IPS-20b (cell line): ENCODE results near the gene SEPTIN12.
"Not testable (repeated sequence)": the region's sequence is repeated elsewhere in the genome, so short reads cannot be mapped to it uniquely, and the experiment has no call there.

ENCODE experiments used
- H3K27ac ChIP-seq: one replicate; pipeline ENCODE4 v1.5.1; 2013; ENCODE audit warnings: low read length
- H3K27me3 ChIP-seq: 2 replicates; pipeline ENCODE4 v1.6.1; 2013; ENCODE audit warnings: mild to moderate bottlenecking, low read length, inconsistent platforms; ENCODE audit not compliant: insufficient read depth
- H3K36me3 ChIP-seq: 2 replicates; pipeline ENCODE4 v1.6.1; 2013; ENCODE audit warnings: low read depth, mild to moderate bottlenecking, inconsistent platforms, low read length, moderate library complexity; ENCODE audit not compliant: insufficient read depth
- H3K4me1 ChIP-seq: 2 replicates; pipeline ENCODE4 v1.6.1; 2013; ENCODE audit warnings: mild to moderate bottlenecking, control low read depth, inconsistent platforms, low read length, moderate library complexity; ENCODE audit not compliant: insufficient read depth
- H3K4me3 ChIP-seq: 2 replicates; pipeline ENCODE4 v1.5.1; 2013; ENCODE audit warnings: mild to moderate bottlenecking, low read length, inconsistent platforms
- H3K9ac ChIP-seq: 2 replicates; pipeline ENCODE4 v1.6.1; 2013; ENCODE audit warnings: low read depth, mild to moderate bottlenecking, inconsistent platforms, low read length, moderate library complexity
- H3K9me3 ChIP-seq: 2 replicates; pipeline ENCODE4 v1.6.1; 2013; ENCODE audit warnings: mild to moderate bottlenecking, low read depth, low read length, inconsistent platforms; ENCODE audit not compliant: insufficient read depth

Gene SEPTIN12

GRCh38 chr16:4790261-4790660 is 2.1 kb upstream of the SEPTIN12 start:
- Histone ChIP-seq H3K27me3 (no peaks in the 10 kb centered on the region), H3K27ac (no peak overlapping the region), H3K4me3 (no peak overlapping the region), H3K9ac (no peak overlapping the region), H3K4me1 (peaks cover 8% of the 10 kb centered on the region), H3K36me3 (no peaks in the 10 kb centered on the region), H3K9me3 (no peaks in the 10 kb centered on the region)

GRCh38 chr16:4788910-4789309 is 765 bp upstream of the SEPTIN12 start:
- no peak overlapping the region for H3K27ac ChIP-seq
- H3K27me3 ChIP-seq: no peaks in the 10 kb centered on the region
- H3K9me3 ChIP-seq: no peaks in the 10 kb centered on the region
- peaks cover 8% of the 10 kb centered on the region for H3K4me1 ChIP-seq
- no peak overlapping the region for H3K9ac ChIP-seq
- no peaks in the 10 kb centered on the region for H3K36me3 ChIP-seq
- no peak overlapping the region for H3K4me3 ChIP-seq

DNA sequence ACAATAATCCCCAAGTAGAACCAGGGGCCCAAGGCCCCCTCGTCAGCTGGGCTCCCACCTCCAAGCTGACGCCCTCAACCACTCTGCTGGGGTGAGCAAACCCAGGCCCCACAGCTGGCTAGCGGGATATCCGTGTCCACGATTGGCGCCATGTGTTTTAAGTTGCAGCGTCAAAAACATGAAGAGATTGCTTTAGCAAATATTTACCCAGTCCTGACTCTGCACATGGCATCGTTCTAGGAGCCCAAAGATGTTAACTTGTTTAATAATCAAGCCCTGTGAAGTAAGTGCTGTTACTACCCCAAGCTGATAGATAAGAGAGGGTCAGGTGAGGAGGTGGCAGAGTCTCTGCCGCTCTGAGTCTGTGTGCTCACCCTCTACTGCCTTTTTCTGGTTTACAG is 344 bp upstream of the SEPTIN12 start:
- Histone ChIP-seq H3K27ac (no peak overlapping the region), H3K27me3 (no peaks in the 10 kb centered on the region), H3K36me3 (no peaks in the 10 kb centered on the region), H3K4me3 (no peak overlapping the region), H3K9ac (no peak overlapping the region), H3K9me3 (no peaks in the 10 kb centered on the region), H3K4me1 (peaks cover 8% of the 10 kb centered on the region)

- no peaks in the 10 kb centered on the region for H3K9me3 ChIP-seq
- H3K36me3 ChIP-seq: no peaks in the 10 kb centered on the region
- H3K27me3 ChIP-seq: no peaks in the 10 kb centered on the region
- H3K4me1 ChIP-seq: peaks cover 8% of the 10 kb centered on the region
- H3K27ac ChIP-seq: no peak overlapping the region
- H3K4me3 ChIP-seq: no peak overlapping the region
- no peak overlapping the region for H3K9ac ChIP-seq
Measured at GRCh38 chr16:4787068-4787467, 1.1 kb downstream of the SEPTIN12 start.

DNA sequence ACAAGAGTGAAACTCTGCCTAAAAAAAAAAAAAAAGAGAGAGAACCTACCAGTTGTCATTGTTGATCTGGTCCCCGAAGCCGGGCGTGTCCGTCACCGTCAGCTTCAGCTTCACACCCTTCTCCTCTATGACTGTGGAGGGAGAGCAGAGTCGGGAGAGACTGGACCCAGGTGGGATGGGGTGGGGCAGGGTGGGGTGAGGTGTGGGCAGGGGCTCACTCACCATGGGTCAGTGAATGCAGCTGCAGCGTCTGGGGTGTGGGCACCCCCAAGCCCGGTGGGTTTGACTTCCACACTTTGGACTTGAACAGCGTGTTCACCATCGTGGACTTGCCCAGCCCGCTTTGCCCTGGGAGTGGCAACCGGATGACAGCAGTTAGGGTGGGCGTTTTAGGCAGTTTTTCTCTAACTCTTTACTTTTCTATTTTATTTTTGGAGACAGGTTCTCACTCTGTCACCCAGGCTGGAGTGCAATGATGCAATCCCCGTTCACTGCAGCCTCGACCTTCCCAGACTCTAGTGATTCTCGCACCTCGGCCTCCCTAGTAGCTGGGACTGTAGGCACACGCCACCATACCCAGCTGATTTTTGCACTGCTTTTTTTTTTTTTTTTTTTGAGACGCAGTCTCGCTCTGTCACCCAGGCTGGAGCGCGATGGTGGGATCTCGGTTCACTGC is 2.2 kb downstream of the SEPTIN12 start:
- no peaks in the 10 kb centered on the region for H3K9me3 ChIP-seq
- peaks cover 8% of the 10 kb centered on the region for H3K4me1 ChIP-seq
- H3K27ac ChIP-seq: no peak overlapping the region
- H3K27me3 ChIP-seq: no peaks in the 10 kb centered on the region
- no peak overlapping the region for H3K4me3 ChIP-seq
- H3K36me3 ChIP-seq: no peaks in the 10 kb centered on the region
- H3K9ac ChIP-seq: no peak overlapping the region

DNA sequence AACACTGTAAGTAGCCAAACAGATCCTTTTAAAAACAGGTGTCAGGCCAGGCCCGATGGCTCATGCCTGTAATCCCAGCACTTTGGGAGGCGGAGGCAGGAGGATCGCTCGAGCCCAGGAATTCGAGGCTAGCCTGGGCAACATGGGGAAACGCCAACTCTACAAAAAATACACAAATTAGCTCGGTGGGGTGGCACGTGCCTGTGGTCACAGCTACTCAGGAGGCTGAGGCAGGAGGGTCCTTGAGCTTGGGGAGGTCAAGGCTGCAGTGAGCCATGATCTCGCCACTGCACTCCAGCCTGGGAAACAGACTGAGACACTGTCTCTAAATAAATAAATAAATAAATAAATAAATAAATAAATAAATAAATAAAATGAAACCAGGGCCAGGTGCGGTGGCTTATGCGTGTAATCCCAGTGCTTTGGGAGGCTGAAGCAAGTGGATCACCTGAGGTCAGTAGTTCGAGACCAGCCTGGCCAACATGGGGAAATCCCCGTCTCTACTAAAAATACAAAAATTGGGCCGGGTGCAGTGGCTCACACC is 3.6 kb downstream of the SEPTIN12 start:
- H3K4me1 ChIP-seq, H3K36me3 ChIP-seq, H3K4me3 ChIP-seq, H3K9ac ChIP-seq, H3K27ac ChIP-seq, H3K27me3 ChIP-seq, H3K9me3 ChIP-seq: not testable (repeated sequence)

DNA sequence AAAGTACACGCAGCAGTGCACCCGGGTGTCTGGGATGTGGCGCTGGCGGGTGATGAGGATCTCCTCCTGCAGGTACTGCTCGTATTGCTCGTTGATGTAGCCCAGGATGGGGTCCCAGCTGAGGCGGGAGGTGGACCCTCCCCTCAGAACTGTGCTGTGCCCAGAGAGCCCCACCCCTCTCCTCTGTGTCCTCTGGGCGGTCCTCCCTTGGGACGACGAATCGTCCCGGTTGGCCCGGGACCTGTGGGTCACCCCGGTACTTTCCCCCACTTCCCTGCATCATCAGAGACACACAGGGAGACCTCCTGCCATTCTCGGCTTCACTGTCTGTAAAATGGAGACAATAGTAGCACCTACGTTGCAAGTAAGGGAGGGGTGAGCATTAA is 4.2 kb downstream of the SEPTIN12 start:
- Histone ChIP-seq H3K4me1 (peaks cover 8% of the 10 kb centered on the region), H3K36me3 (no peaks in the 10 kb centered on the region), H3K9ac (no peak overlapping the region), H3K27me3 (no peaks in the 10 kb centered on the region), H3K27ac (no peak overlapping the region), H3K4me3 (no peak overlapping the region), H3K9me3 (no peaks in the 10 kb centered on the region)

DNA sequence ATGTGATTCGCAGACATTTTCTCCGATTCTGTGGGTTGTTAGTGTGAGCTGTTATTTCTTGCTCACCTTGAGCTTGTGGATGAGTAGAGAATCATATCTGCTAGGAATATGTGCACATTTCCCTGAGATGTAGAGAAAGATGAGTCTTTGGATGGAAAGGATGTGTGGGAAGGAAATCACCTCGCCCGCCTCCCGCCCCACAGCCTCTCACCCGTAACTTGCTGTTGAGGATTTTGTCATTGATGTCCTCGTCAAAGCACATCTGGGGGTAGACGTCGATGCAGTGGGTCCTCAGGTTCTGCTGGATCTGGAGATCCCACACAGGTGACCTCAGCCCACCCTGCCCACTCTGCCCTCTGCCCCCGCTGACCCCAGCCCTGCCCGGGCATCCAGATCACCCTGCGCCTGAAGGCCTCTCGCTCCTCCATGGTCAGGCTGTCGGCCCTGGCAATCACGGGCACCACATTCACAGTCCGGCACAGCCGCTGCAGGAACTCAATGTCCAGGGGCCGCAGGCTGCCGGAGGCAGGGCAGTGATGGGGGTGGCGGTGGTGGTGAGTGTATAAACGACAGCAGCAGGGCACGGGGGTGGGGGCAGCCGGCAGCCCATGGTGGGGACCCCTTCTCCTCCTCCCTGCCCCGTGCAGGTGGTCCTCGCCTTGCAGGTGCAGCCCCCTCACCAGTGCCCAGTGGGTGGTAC is 4.7 kb downstream of the SEPTIN12 start:
- Histone ChIP-seq H3K4me1 (peaks cover 6% of the 10 kb centered on the region; the same call in 1 of the 2 replicates), H3K27ac (no peak overlapping the region)

DNA sequence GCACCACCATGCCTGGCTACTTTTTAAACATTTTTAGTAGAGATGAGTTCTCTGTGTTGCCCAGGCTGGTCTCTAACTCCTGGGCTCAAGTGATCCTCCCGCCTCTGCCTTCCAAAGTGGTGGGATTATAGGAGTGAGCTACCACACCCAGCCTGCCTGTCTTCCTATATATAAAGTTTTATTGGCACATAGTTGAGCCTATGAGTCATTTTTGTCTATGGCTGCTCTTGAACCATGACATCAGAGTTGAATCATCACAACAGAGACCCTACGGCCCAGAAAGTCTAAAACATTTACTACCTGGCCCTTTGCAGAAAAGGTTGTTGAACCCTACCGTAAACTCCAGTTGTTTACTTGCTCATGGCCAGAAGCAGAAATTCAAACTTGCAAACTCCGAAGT is 7.9 kb downstream of the SEPTIN12 start:
- H3K27ac ChIP-seq: no peak overlapping the region
- no peak overlapping the region for H3K9ac ChIP-seq
- no peaks in the 10 kb centered on the region for H3K9me3 ChIP-seq
- H3K36me3 ChIP-seq: no peaks in the 10 kb centered on the region
- H3K4me3 ChIP-seq: no peak overlapping the region
- no peaks in the 10 kb centered on the region for H3K27me3 ChIP-seq
- H3K4me1 ChIP-seq: no peaks in the 10 kb centered on the region

More for the DNA sequence above, 4.7 kb downstream of the SEPTIN12 start:
- H3K4me3 ChIP-seq: no peak overlapping the region
- no peaks in the 10 kb centered on the region for H3K27me3 ChIP-seq
- no peaks in the 10 kb centered on the region for H3K9me3 ChIP-seq
- H3K9ac ChIP-seq: no peak overlapping the region
- no peaks in the 10 kb centered on the region for H3K36me3 ChIP-seq

GRCh38 chr16:4778050-4778392 is 10.1 kb downstream of the SEPTIN12 start:
- no peaks in the 10 kb centered on the region for H3K4me1 ChIP-seq
- H3K27ac ChIP-seq: no peak overlapping the region
- no peaks in the 10 kb centered on the region for H3K9me3 ChIP-seq
- H3K36me3 ChIP-seq: no peaks in the 10 kb centered on the region
- H3K27me3 ChIP-seq: no peaks in the 10 kb centered on the region
- H3K4me3 ChIP-seq: no peak overlapping the region
- H3K9ac ChIP-seq: no peak overlapping the region

DNA sequence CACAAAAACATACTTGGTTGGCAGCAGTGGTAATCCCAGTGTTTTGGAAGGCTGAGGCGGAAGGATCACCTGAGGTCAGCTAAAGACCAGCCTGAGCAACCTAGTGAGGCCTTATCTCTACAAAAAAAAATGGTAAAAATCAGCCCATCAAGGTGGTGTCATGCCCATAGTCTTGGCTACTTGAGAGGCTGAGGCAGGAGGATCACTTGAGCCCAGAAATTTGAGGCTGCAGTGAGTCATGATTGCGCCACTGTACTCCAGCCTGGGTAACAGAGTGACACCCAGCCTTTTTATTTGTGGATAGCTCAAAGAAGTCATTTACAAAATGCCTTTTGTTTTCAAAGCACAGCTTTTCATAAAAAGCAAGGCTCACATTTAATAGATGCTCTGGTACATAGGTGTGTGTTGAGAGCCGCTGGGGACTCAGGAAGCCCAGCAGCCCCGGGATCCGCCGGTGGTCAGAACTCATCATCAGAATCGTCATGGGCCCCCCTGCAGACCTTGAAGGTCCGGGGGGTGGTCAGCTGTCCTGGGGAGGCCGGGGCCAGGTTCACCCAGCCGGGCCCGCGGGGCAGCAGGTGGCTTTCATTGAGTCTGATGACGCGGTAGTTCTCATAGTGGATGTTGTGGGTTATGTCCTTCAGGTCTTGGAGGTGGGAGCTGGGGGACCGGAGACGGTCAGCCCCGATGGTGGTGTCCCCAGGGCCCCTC is 10.7 kb downstream of the SEPTIN12 start:
- H3K4me1 ChIP-seq: no peaks in the 10 kb centered on the region
- no peak overlapping the region for H3K4me3 ChIP-seq

More for the DNA sequence above, 10.7 kb downstream of the SEPTIN12 start:
- Histone ChIP-seq H3K27ac (no peak overlapping the region), H3K27me3 (no peaks in the 10 kb centered on the region), H3K9me3 (no peaks in the 10 kb centered on the region), H3K36me3 (no peaks in the 10 kb centered on the region), H3K9ac (no peak overlapping the region)
